HG02571 (cell line): ENCODE data around the gene PPP1R2B.
"Not testable (repeated sequence)": the region's sequence is repeated elsewhere in the genome, so short reads cannot be mapped to it uniquely, and the experiment has no call there.

Source experiments
- ATAC-seq: cut with Tn5 transposase; IDR thresholded peaks from one replicate; pipeline ENCODE4 v1.9.1; 2021; ENCODE audit warnings: mild to moderate bottlenecking, moderate library complexity; ENCODE audit not compliant: unreplicated experiment

PPP1R2B gene

GRCh38 chr5:156850206-156850751, at the start of gene PPP1R2B:
PPP1R2B (plus strand) TSS chr5:156850295; CDS start chr5:156850563, 268 bp downstream.
- no peak for ATAC-seq

- ATAC-seq, result no peak
These were observed 49.2 kb upstream of the PPP1R2B start for GRCh38 chr5:156800929-156801328.

- no peak for ATAC-seq
These were observed 47.6 kb upstream of the PPP1R2B start for GRCh38 chr5:156802501-156802900.

GRCh38 chr5:156803404-156803803, 46.7 kb upstream of the PPP1R2B start:
- ATAC-seq, result no peak

- ATAC-seq, result no peak
These were observed 37.1 kb upstream of the PPP1R2B start for GRCh38 chr5:156812959-156813358.

GRCh38 chr5:156815988-156816599, 34.0 kb upstream of the PPP1R2B start:
- peak; percentile 59 for ATAC-seq

- ATAC-seq, result no peak
These were observed 30.6 kb upstream of the PPP1R2B start for GRCh38 chr5:156819537-156819936.

- ATAC-seq, result no peak
These were observed 30.0 kb upstream of the PPP1R2B start for GRCh38 chr5:156819967-156820581.

- no peak for ATAC-seq
These were observed 25.9 kb upstream of the PPP1R2B start for GRCh38 chr5:156824241-156824640.

- ATAC-seq, result no peak
These were observed 25.3 kb upstream of the PPP1R2B start for GRCh38 chr5:156824800-156825199.

- ATAC-seq, result no peak
These were observed 24.4 kb upstream of the PPP1R2B start for GRCh38 chr5:156825688-156826087.

- no peak for ATAC-seq
These were observed 23.9 kb upstream of the PPP1R2B start for GRCh38 chr5:156826150-156826549.

GRCh38 chr5:156834916-156835315, 15.2 kb upstream of the PPP1R2B start:
- ATAC-seq, result no peak

GRCh38 chr5:156835905-156836304, 14.2 kb upstream of the PPP1R2B start:
- ATAC-seq, result no peak

GRCh38 chr5:156836846-156837245, 13.2 kb upstream of the PPP1R2B start:
- no peak for ATAC-seq

- no peak for ATAC-seq
These were observed 11.1 kb upstream of the PPP1R2B start for GRCh38 chr5:156838961-156839360.

GRCh38 chr5:156841737-156842136, 8.4 kb upstream of the PPP1R2B start:
- no peak for ATAC-seq

GRCh38 chr5:156846914-156847313, 3.2 kb upstream of the PPP1R2B start:
- ATAC-seq, result no peak

GRCh38 chr5:156848447-156848846, 1.6 kb upstream of the PPP1R2B start:
- ATAC-seq, result not testable (repeated sequence)

- no peak for ATAC-seq
These were observed 1.8 kb downstream of the PPP1R2B start for GRCh38 chr5:156851880-156852279.

GRCh38 chr5:156853055-156853454, 3.0 kb downstream of the PPP1R2B start:
- ATAC-seq, result not testable (repeated sequence)

GRCh38 chr5:156865427-156865826, 15.3 kb downstream of the PPP1R2B start:
- no peak for ATAC-seq

- ATAC-seq, result no peak
These were observed 20.4 kb downstream of the PPP1R2B start for GRCh38 chr5:156870498-156870839.
